MM.1S (cell line): ENCODE results near the gene TGFBR2.

Experiments used
- EZH2 ChIP-seq: fragments of 300-600 bp; sonication (generic); optimal IDR thresholded peaks from 2 replicates; pipeline ENCODE3; 2017; ENCODE audit warnings: low read depth, mild to moderate bottlenecking, antibody characterized with exemption, low read length, mixed read lengths
- EZH2phosphoT487 ChIP-seq: fragments of 300-600 bp; sonication (generic); IDR thresholded peaks from 2 replicates; pipeline ENCODE4 v1.6.1; 2018; ENCODE audit warnings: antibody characterized with exemption, low read length
- TF ChIP-seq, protein P1 (sequence below): fragments of 300-600 bp; sonication (generic); IDR thresholded peaks from 2 replicates; pipeline ENCODE4 v1.5.1; 2016; ENCODE audit warnings: antibody characterized with exemption, low read length, mixed read lengths

DNA sequence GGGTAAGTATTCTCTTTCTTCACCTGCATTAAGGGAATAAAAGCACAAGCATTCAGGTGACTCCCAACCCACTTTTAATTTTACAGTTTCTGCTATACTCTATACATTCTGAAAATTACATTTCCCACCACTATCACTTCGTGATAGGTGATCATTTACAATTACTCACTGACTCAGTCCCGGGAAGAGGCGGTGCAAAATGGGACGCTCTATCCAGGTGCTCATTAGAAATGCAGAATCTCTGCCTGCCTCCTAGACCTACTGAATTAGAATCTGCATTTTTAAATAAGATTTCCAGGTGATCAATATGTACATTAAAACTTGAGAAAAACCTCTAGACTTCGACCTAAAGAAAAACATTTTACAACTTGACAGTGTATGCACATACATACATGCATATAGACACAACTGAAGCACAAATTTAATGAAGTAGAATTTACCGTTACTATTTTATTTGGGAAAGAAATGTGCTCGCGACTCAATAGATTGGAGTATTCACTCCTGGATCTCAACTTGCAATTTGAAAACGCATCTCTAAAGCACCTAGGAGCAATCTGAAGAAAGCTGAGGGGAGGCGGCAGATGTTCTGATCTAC lies 598 bp upstream of the TGFBR2 start:
- TF ChIP-seq EZH2 (no peak), EZH2phosphoT487 (no peak)
- TF ChIP-seq, protein P1, sequence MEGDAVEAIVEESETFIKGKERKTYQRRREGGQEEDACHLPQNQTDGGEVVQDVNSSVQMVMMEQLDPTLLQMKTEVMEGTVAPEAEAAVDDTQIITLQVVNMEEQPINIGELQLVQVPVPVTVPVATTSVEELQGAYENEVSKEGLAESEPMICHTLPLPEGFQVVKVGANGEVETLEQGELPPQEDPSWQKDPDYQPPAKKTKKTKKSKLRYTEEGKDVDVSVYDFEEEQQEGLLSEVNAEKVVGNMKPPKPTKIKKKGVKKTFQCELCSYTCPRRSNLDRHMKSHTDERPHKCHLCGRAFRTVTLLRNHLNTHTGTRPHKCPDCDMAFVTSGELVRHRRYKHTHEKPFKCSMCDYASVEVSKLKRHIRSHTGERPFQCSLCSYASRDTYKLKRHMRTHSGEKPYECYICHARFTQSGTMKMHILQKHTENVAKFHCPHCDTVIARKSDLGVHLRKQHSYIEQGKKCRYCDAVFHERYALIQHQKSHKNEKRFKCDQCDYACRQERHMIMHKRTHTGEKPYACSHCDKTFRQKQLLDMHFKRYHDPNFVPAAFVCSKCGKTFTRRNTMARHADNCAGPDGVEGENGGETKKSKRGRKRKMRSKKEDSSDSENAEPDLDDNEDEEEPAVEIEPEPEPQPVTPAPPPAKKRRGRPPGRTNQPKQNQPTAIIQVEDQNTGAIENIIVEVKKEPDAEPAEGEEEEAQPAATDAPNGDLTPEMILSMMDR, result no peak
